AG04449 (cell line): ENCODE results near the gene UBE2L5.

Source experiments
- CTCF ChIA-PET: fragments of 350-600 bp; formaldehyde crosslinking; extraction: SDS; loops from one replicate; lab custom pipeline; 2021; ENCODE audit warnings: antibody characterized with exemption; lab: Yijun Ruan, JAX
- POLR2A ChIA-PET: fragments of 400-600, 350-600 bp; formaldehyde crosslinking; extraction: SDS; loops from one replicate; lab custom pipeline; 2020; ENCODE audit warnings: antibody characterized with exemption, inconsistent platforms; lab: Yijun Ruan, JAX
- DNase-seq: peaks from one replicate; pipeline ENCODE4 v3.0.0-alpha.2; 2010; ENCODE audit warnings: low read depth, low spot score
- H3K4me3 ChIP-seq: 2 replicates; pipeline ENCODE4 v1.5.1; 2011; ENCODE audit warnings: low read depth, mild to moderate bottlenecking, control low read depth, low read length
- CTCF ChIP-seq: IDR thresholded peaks from one replicate; pipeline ENCODE4 v1.5.1; 2011; ENCODE audit warnings: mild to moderate bottlenecking, moderate library complexity, low read length, control low read depth, inconsistent platforms; ENCODE audit not compliant: insufficient read depth; ENCODE audit errors: missing control alignments

UBE2L5 gene

GRCh38 chr13:30378191-30378590 is 44.1 kb upstream of the UBE2L5 start:
- ChIA-PET POLR2A (no interaction called here), CTCF (interaction anchor here (1.2 to 1.3 kb wide), 2 partner anchors 11 to 14 kb away, joined by 3 to 4 read pairs; no protein-coding TSS in a partner anchor)
- no peak for DNase-seq
- no peak for TF ChIP-seq CTCF
- no peak overlapping the region for H3K4me3 ChIP-seq

GRCh38 chr13:30381049-30381448 is 41.2 kb upstream of the UBE2L5 start:
- no peak overlapping the region for H3K4me3 ChIP-seq
- no peak for TF ChIP-seq CTCF
- CTCF ChIA-PET: no interaction called here
- no peak for DNase-seq
- POLR2A ChIA-PET: no interaction called here

- DNase-seq: no peak
- ChIA-PET POLR2A (interaction anchor here (0.6 kb wide), 1 partner anchor 93 kb away, joined by 3 read pairs; no protein-coding TSS in a partner anchor), CTCF (interaction anchor here (1.0 to 1.7 kb wide), 3 partner anchors 9 to 11 kb away, joined by 3 to 5 read pairs (median 4); no protein-coding TSS in a partner anchor)
- no peak for TF ChIP-seq CTCF
- H3K4me3 ChIP-seq: no peak overlapping the region
Measured at GRCh38 chr13:30382836-30383525, 39.3 kb upstream of the UBE2L5 start.

GRCh38 chr13:30388406-30389283 is 33.6 kb upstream of the UBE2L5 start:
- ChIA-PET CTCF (interaction anchor here (1.0 to 1.8 kb wide), 7 partner anchors 10 to 273 kb away, joined by 3 to 10 read pairs (median 4); no protein-coding TSS in a partner anchor), POLR2A (interaction anchor here (0.6 kb wide), 1 partner anchor 485 kb away, joined by 3 read pairs; no protein-coding TSS in a partner anchor)
- no peak for DNase-seq
- no peak for TF ChIP-seq CTCF
- H3K4me3 ChIP-seq: no peak overlapping the region

GRCh38 chr13:30391956-30392680 is 30.2 kb upstream of the UBE2L5 start:
- ChIA-PET POLR2A (no interaction called here), CTCF (interaction anchor here (1.0 to 1.5 kb wide), 3 partner anchors 9 to 16 kb away, joined by 4 to 5 read pairs (median 4); no protein-coding TSS in a partner anchor)
- no peak for TF ChIP-seq CTCF
- H3K4me3 ChIP-seq: no peak overlapping the region
- no peak for DNase-seq
